ENCODE measurements around the gene PLD2.
A peak's percentile ranks its signal among the peaks of the same experiment; 100 is the strongest.

The PLD2 gene

DNA sequence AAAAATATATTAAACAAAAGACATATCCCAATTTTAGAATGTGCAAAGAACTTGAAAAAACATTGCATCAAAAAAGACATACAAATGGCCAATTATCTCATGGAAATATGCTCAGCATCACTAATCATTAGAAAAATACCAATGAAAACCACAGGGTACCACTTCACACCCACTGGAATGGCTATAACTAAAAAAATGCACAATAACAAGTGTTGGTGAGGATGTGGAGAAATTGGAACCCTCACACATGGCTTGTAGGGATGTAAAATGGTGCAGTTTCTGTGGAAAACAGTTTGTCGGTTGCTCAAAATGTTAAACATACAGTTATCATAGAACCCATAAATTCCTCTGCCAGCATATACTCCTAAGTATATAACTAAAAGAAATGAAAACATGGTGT, 11.8 kb upstream of the PLD2 start:
- H3K27me3 Mint-ChIP-seq (ENCODE audit: low read depth), result peaks cover 10% of the 10 kb centered on the region
- H3K27ac Mint-ChIP-seq, result no peak overlapping the region
- TF ChIP-seq, protein P1, sequence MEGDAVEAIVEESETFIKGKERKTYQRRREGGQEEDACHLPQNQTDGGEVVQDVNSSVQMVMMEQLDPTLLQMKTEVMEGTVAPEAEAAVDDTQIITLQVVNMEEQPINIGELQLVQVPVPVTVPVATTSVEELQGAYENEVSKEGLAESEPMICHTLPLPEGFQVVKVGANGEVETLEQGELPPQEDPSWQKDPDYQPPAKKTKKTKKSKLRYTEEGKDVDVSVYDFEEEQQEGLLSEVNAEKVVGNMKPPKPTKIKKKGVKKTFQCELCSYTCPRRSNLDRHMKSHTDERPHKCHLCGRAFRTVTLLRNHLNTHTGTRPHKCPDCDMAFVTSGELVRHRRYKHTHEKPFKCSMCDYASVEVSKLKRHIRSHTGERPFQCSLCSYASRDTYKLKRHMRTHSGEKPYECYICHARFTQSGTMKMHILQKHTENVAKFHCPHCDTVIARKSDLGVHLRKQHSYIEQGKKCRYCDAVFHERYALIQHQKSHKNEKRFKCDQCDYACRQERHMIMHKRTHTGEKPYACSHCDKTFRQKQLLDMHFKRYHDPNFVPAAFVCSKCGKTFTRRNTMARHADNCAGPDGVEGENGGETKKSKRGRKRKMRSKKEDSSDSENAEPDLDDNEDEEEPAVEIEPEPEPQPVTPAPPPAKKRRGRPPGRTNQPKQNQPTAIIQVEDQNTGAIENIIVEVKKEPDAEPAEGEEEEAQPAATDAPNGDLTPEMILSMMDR (IDR thresholded peaks at IDR 0.05; ENCODE audit: unreplicated experiment in 3 of 3), result no peak
- H3K4me3 Mint-ChIP-seq, result peak overlapping the region in 2 of 3 experiments; percentile 51 to 64
- peaks cover 12% of the 10 kb centered on the region for H3K4me1 Mint-ChIP-seq
- no peaks in the 10 kb centered on the region for H3K9me3 Mint-ChIP-seq
- H3K36me3 Mint-ChIP-seq (ENCODE audit: low read depth), result peaks cover 13% of the 10 kb centered on the region

DNA sequence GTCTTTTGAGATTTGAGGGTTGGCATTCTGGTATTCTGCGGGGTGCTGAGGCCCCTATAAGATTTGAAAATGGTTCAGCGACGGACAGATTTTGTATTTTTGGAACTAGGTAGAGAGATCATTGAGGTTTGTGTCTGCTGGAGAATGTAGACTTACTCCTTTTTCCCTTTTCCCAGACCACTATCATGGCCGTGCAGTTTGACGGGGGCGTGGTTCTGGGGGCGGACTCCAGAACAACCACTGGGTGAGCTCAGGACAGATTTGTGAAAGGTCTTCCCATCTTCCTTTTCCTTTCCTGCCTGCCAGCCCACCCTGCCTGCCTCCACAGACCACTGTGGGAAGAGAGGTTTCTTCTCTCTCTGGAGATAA, 10.4 kb upstream of the PLD2 start:
- TF ChIP-seq, protein P1 (IDR thresholded peaks at IDR 0.05; ENCODE audit: unreplicated experiment in 3 of 3), result no peak
- Mint-ChIP-seq H3K27ac (peak overlapping the region; percentile 83 to 97 (median 96)), H3K4me1 (peaks cover 5% of the 10 kb centered on the region), H3K9me3 (no peaks in the 10 kb centered on the region), H3K27me3 (ENCODE audit: low read depth) (peaks cover 10% of the 10 kb centered on the region), H3K36me3 (ENCODE audit: low read depth) (peaks cover 20% of the 10 kb centered on the region), H3K4me3 (peak overlapping the region; percentile 99 to 100 (median 100))

DNA sequence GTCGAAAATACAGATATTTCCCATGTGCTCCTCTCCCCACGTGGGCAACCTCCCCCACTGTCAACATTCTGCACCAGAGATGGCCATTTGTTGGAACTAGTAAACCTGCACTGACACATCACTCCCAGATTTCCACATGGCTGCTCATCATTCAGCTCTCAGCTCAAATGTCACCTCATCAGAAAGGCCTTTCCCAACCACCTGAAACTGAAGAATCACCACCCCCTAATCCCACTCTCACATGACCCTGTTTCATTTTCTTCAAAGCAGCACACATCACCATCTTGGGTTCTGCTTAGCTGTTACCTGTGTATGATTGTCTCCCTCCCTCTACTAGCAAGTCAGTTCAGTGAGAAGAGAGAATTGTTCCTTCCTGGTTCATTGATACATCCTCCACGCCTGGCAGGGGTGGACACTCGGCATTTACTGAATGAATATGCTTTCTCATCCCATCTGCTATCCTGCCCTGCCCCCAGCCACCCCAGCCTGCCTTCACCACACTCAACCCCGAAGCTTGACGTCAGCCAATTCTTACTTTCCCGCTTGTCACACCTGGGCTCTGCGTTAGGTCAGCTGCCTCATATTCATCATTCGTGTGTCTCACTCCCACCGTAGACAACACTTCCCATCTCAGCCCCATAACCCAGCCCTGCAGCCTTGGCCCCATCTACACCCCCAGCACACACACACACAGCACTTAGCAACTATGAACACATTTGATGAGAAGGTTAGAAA, 6.3 kb upstream of the PLD2 start:
- Mint-ChIP-seq H3K4me3 (peak overlapping the region; percentile 42 to 63 (median 55)), H3K4me1 (peaks cover 5% of the 10 kb centered on the region), H3K27me3 (ENCODE audit: low read depth) (no peaks in the 10 kb centered on the region), H3K9me3 (no peaks in the 10 kb centered on the region), H3K36me3 (ENCODE audit: low read depth) (peaks cover 20% of the 10 kb centered on the region), H3K27ac (peak overlapping the region in 1 of 3 experiments; percentile 36)
- TF ChIP-seq, protein P1 (IDR thresholded peaks at IDR 0.05; ENCODE audit: unreplicated experiment in 3 of 3), result no peak

DNA sequence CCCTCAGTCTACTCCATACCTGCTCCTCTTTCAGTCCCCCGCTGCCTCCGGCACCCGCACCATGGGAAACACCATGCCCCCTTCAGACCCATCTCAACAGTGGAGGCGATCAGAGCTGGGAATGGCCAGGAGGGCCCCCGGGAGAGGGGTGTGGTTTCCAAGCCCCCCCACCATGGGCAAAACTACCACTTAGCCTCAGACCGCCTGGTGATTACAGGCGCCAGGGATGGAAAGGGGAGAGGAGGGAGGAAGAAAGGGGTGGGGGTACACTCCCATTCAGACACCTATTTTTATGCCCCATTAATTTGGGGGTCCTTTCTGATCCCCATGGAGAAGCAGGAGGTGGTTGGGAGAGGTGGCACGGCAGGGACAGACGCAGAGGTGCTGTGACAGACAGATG, 4.7 kb upstream of the PLD2 start, which contains the start of gene C17orf114:
Gene C17orf114, minus strand, starts transcription at position 101 of the 400 bp plus-strand sequence.
- Mint-ChIP-seq H3K9me3 (no peaks in the 10 kb centered on the region), H3K4me3 (no peak within 1 kb of the TSS), H3K27ac (no peak within 1 kb of the TSS), H3K36me3 (ENCODE audit: low read depth) (peaks cover 17% of the 10 kb centered on the region), H3K4me1 (peaks cover 6% of the 10 kb centered on the region), H3K27me3 (ENCODE audit: low read depth) (no peaks in the 10 kb centered on the region)
- TF ChIP-seq, protein P1 (IDR thresholded peaks at IDR 0.05; ENCODE audit: unreplicated experiment in 3 of 3), result no peak

DNA sequence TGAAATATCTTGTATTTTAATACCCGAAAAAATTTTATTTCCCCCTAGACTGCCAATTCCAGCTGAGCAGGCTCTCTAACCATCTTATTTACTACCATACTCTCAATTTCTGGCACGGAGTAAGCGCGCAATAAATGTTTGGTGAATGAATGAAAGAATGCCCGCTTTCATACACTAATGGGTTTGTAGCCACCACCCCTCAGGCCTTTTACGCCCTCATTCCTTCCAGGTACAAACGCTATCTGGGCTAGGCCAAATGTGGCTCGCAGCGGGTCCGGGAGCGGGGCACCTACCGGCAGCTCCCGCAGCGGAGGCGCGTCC, 536 bp upstream of the PLD2 start:
- peak overlapping the region; percentile 76 to 89 (median 88) for H3K4me3 Mint-ChIP-seq
- no peaks in the 10 kb centered on the region for H3K9me3 Mint-ChIP-seq
- H3K27ac Mint-ChIP-seq, result peak overlapping the region; percentile 38 to 80 (median 44)
- TF ChIP-seq, protein P1 (IDR thresholded peaks at IDR 0.05; ENCODE audit: unreplicated experiment in 3 of 3), result no peak
- peaks cover 18% of the 10 kb centered on the region for H3K36me3 Mint-ChIP-seq (ENCODE audit: low read depth)
- no peaks in the 10 kb centered on the region for H3K27me3 Mint-ChIP-seq (ENCODE audit: low read depth)
- peaks cover 11% of the 10 kb centered on the region for H3K4me1 Mint-ChIP-seq

All from nephron (organoid).